CD4-positive, alpha-beta T cell treated with Interleukin-6 at 100 ng/mL for 8 hours (primary cell): ENCODE measurements around the gene AIDA.
"Not testable (repeated sequence)": the region's sequence is repeated elsewhere in the genome, so short reads cannot be mapped to it uniquely, and the experiment has no call there.

Experiments
- DNase-seq: peaks from one replicate; pipeline ENCODE4 v3.0.0-alpha.2; 2020; ENCODE audit warnings: mixed read lengths, low spot score

AIDA gene

GRCh38 chr1:222711319-222712252 lies 705 bp downstream of the AIDA start:
- peak; percentile 66 for DNase-seq

DNA sequence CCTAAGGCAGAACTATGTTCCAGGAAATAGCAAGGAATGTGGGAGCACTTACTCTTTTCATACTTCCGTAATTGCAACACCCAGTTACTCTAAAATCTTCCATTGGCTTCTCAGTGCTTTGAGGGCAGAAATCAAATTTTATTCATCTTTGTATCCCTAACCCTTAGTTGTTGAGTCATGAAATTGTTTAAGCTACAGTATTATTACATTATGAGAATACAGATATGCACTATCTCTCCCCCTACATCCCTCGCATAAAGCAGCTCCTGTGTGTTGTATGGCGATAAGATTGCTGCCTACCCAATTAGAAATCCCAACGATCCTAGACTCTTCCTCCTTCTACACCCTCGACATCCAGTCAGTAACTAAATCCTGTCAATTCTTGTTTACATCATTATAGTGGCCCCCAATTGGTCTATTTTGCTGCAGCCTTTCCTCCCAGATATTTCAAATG lies 2.6 kb downstream of the AIDA start:
- DNase-seq, result no peak

DNA sequence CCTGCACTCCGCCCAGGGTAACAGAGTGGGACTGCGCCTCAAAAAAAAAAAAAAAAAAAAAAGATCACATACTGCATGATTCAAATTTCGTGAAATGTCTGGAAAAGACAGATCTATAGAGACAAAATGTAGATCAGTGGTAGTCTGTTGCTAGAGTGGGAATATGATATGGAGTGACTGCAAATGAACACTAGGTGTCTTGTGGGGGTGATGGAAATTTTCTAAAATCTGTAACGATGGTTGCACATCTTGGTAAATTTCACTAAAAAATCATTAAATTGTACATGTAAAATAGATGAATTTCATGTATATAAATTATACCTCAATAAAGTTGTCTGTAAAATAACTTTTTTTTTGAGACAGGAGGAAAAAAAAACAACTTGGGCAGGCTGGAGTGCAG lies 5.5 kb downstream of the AIDA start:
- no peak for DNase-seq

DNA sequence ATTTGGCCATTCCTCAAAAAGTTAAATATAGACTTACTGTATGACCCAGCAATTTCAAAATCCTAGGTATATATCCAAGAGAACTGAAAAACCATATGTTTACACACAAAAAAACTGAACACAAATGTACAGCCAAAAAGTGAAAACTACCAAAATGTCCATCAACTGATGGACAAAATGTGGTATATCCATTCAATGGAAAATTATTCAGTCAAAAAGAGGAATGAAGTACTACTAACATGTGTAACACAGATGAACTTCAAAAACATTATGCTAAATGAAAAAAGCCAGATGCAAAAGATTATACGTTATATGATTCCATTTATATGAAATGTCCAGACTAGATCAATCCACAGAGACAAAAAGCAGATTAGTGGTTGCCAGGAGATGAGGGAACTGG lies 8.0 kb downstream of the AIDA start:
- no peak for DNase-seq

- no peak for DNase-seq
Observed at GRCh38 chr1:222702210-222702609, 10.1 kb downstream of the AIDA start.

GRCh38 chr1:222697826-222698225 lies 14.5 kb downstream of the AIDA start:
- no peak for DNase-seq

DNA sequence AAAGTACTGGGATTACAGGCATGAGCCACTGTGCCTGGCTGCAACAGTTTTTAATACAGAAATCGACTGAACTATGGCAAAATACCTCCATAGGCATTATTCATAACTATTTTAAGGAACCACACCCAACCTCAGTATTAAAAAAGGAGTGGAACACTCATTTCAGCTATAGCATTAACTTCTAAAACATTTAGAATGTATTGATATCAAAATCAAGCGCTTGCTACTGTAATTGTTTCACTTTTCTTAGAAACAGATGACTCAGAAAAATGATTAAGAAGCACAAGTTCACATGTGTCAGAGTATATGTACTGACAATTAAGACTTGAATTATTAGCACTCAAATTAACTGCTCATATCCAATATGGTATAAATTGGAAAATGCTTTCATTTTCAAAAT lies 15.1 kb downstream of the AIDA start:
- DNase-seq, result no peak

DNA sequence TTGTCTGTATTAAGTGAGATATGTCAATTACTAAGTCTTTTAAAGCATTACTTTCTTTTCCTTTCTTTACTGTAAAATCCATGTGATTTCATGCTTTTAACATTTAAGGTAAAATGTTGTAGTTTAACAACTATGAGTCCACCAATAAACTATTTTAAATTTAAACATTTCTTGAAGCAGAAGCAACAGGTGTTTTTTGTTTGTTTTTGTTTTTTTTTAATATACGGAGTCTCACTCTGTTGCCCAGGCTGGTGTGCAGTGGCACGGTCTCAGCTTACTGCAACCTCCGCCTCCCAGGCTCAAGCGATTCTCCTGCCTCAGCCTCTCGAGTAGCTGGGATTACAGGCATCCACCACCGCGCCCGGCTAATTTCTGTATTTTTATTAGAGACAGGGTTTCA lies 15.6 kb downstream of the AIDA start:
- no peak for DNase-seq

GRCh38 chr1:222694927-222695326 lies 17.4 kb downstream of the AIDA start:
- no peak for DNase-seq

DNA sequence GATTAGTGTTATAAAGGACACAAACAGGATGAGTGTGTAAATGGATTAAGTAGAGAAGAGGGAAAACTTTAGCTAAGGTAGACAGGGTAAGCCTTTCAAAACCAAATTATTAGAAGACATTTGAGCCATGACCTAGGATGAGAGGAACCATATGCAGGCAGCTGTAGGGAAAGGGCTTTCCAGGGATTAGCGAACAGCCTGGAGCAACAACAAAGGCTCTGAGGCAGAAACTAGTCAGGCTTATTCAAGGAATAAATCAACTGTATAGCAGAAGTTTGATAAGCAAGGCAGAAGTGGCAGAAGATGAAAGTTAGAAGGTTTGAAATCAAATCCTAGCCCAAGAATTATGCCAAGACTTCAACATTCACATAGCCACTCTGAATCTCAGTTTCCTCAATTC lies 21.3 kb downstream of the AIDA start:
- no peak for DNase-seq

- no peak for DNase-seq
Observed at GRCh38 chr1:222680080-222680479, 32.2 kb downstream of the AIDA start.

DNA sequence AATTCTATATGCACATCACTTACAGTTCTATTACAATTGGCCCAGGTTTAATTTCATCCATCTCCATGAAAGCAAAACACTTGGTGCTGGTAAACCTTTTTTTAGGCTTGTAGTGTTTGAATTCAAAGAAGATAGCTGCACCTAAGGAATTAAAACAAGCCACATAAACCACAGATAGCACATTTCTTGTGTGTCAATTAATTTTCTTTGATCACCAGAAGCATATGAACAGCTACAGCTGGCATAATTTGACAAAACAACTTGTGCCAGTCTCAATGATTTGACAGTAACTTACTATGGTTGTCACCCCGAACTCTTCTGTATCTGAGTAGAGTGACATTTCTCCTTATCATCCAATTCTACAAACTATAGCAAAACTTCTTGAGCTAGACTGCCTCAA lies 42.2 kb downstream of the AIDA start:
- no peak for DNase-seq

DNA sequence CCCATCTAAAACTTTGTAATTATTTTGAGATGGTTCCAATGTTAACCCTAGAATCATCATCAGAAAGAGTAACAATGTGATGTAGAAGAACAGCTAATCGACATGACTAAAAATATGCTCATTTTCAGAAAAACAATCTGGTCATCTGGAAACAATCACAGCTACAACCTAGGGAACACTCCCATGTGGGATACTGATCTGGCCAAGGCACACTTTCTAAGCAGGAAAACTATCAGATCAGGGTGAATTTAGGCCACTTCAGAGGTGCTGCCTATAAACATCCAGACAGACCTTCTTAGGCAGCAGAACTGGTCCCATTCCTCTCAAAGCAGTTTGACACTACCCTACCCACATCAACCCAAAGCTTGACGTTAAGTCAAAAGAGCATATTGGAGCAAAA lies 43.2 kb downstream of the AIDA start:
- DNase-seq, result not testable (repeated sequence)

DNA sequence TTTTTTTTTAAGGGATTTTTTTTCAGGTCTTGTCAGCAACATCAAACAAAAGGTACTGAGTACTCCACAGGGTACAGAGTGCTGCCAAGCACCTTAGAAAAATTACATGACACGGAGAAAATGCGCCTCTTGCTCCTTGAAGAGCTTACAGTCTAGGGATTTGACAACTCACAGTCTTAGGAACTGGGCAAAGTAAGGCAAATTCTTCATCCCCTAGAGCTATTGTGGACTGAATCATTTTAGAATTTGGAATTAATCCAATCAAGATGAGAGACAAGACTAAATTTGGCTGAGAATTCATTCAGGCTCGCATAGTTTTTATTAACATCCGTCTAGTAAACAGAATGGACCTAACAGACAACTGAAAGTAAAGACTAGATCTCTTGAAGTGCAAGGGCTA lies 44.1 kb downstream of the AIDA start:
- DNase-seq, result not testable (repeated sequence)

GRCh38 chr1:222665964-222666363 lies 46.3 kb downstream of the AIDA start:
- no peak for DNase-seq

- DNase-seq, result no peak
Observed at GRCh38 chr1:222663431-222663934, 48.8 kb downstream of the AIDA start.

GRCh38 chr1:222657899-222658298 lies 54.4 kb downstream of the AIDA start:
- no peak for DNase-seq

- DNase-seq, result no peak
Observed at GRCh38 chr1:222656391-222657155, 55.7 kb downstream of the AIDA start.

DNA sequence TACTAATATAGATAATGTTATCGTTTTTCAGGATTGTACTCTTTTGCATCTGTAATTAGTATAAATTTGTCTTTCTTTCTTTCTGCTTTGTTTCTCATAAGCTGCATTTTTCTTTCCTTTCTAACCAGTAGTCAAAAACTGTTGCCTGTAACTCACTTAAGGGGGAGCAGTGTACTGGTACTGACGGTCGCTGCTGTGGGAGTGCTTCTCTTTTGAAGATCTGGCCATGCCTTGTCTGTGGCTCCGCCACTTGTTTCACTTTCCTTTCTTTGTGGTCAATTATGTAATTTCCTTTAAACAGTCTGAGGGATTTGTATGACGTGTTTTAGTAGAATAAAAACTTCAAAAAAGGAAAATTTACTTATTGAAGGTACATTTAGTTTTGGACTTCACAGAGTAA lies 57.4 kb downstream of the AIDA start:
- peak; percentile 80 for DNase-seq

DNA sequence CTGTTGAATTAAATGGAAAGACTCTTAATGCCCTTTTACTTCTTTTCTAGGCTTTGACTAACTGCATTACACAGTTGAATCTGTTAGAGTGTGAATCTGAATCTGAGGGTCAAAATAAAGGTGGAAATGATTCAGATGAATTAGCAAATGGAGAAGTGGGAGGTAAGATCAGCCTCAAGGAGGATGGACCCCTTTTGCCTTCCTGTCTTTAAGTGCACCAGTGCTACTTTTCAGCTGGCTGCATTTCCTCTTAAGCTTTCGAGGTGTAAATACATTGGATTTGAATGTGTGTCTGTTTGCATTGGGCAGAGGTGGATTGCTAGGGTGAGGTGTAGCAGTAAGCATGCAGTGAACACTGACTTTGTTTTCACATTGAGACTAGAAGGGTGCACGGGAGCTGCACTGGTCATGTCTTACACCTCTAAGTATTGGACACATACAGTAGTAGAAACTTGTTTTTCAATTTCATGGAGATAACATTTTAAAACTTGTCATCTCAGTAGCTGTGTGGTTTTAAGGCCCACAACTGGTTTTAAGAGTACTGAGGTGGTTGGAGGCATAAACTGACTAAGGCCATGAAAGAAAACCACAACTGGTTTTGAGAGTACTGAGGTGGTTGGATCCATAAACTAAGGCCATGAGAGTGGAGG lies 59.0 kb downstream of the AIDA start:
- no peak for DNase-seq

DNA sequence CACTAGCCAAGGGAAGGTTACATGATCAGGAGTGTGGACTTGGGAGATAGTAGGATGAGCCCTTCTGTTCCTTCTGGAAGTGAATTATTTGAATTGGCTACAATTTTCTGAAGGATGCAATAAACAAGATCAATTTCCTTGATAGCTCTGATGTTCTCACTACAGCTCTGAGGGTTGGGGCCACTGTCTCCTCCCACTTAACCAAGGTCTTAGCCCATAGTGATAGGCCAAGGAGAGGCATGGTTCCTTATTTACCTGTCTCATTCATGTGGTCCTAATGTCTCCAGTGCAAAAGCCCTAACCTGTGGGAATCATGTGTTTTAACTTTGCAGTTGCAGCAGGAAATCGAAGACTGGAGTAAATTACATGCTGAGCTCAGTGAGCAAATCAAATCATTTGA lies 59.6 kb downstream of the AIDA start:
- DNase-seq, result no peak

- peak; percentile 3 for DNase-seq
Observed at GRCh38 chr1:222644636-222644980, 67.7 kb downstream of the AIDA start.
